Omental fat pad (tissue), 4 donors: ENCODE results near the gene PPFIA4. TPM values are rescaled to one million over a fixed set of nuclear protein-coding genes. Genes with fewer than 3 reads are reported as not detected.

Experiments
- ATAC-seq: fragments of 150-250 bp; one replicate; pipeline ENCODE4 v1.9.1; 2016; ENCODE audit warnings: mild to moderate bottlenecking, moderate library complexity; ENCODE audit not compliant: low FRiP score
- DNase-seq: peaks from one replicate; pipeline ENCODE4 v3.0.0-alpha.2; 2019; ENCODE audit warnings: low spot score
- CTCF ChIP-seq, 3 donors: fragments of 450-650 bp; IDR thresholded peaks; one replicate each; pipeline ENCODE4 v1.5.1; 2016 to 2017; ENCODE audit warnings: antibody characterized with exemption in 3 of 3, mild to moderate bottlenecking in 3 of 3, moderate library complexity in 2 of 3
- total RNA-seq, 4 donors: library from RNA; depleted of rRNA; stranded (reverse); fragments of >200 nt; gene quantifications; one replicate each; pipeline ENCODE4 v1.1.0, GENCODE V29; 2016

PPFIA4 gene
- total RNA-seq, 4 donors from 2014 or later, result 0.72 to 1.4 (median 1.2) TPM; not detected in 1

GRCh38 chr1:203048555-203049051, 22.3 kb downstream of the PPFIA4 start:
- ATAC-seq (no peak), DNase-seq (no peak)
- no peak for TF ChIP-seq CTCF (IDR thresholded peaks at IDR 0.05)

- DNase-seq (no peak), ATAC-seq (no peak)
- no peak for TF ChIP-seq CTCF (IDR thresholded peaks at IDR 0.05)
These were observed 22.8 kb downstream of the PPFIA4 start for GRCh38 chr1:203049077-203049476.

- ATAC-seq (no peak), DNase-seq (no peak)
- TF ChIP-seq CTCF (IDR thresholded peaks at IDR 0.05), result no peak
These were observed 23.4 kb downstream of the PPFIA4 start for GRCh38 chr1:203049576-203050180.

- ATAC-seq (no peak), DNase-seq (no peak)
- no peak for TF ChIP-seq CTCF (IDR thresholded peaks at IDR 0.05)
These were observed 24.5 kb downstream of the PPFIA4 start for GRCh38 chr1:203050826-203051225.

- no peak for DNase-seq
- no peak for ATAC-seq
- TF ChIP-seq CTCF (IDR thresholded peaks at IDR 0.05), result no peak
These were observed 25.6 kb downstream of the PPFIA4 start for GRCh38 chr1:203051841-203052324.

- no peak for TF ChIP-seq CTCF (IDR thresholded peaks at IDR 0.05)
- no peak for DNase-seq
- no peak for ATAC-seq
These were observed 26.3 kb downstream of the PPFIA4 start for GRCh38 chr1:203052601-203053000.

GRCh38 chr1:203054184-203054583, 27.9 kb downstream of the PPFIA4 start:
- no peak for TF ChIP-seq CTCF (IDR thresholded peaks at IDR 0.05)
- DNase-seq, result no peak
- ATAC-seq, result no peak
